ENCODE results near the gene CNTNAP2. TPM values are rescaled to one million over a fixed set of nuclear protein-coding genes. Genes with fewer than 3 reads are reported as not detected.

Gene CNTNAP2
- total and polyA plus RNA-seq, 8 donors, result 0.94 to 42.5 (median 38.6) TPM

DNA sequence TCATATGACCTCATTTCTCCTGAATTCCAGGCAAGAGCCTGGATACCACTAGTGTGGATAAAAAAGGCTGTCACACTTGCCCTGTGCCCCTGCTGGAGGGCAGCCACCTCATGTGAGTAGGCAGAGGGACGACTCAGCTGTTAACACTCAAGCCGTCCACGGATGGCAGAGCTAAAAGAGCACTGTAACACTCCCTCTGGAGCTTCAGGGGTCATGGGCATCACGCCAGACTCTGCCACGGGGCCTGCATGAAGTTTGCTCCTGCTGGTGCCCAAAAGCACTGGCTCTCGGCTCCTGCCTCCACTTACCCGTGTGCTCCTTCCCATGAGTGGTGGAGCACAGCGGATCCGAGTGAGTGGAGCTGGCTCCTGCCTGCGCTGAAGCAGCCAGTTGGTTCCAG, 1554.2 kb downstream of the CNTNAP2 start:
- TF ChIP-seq, protein P1, sequence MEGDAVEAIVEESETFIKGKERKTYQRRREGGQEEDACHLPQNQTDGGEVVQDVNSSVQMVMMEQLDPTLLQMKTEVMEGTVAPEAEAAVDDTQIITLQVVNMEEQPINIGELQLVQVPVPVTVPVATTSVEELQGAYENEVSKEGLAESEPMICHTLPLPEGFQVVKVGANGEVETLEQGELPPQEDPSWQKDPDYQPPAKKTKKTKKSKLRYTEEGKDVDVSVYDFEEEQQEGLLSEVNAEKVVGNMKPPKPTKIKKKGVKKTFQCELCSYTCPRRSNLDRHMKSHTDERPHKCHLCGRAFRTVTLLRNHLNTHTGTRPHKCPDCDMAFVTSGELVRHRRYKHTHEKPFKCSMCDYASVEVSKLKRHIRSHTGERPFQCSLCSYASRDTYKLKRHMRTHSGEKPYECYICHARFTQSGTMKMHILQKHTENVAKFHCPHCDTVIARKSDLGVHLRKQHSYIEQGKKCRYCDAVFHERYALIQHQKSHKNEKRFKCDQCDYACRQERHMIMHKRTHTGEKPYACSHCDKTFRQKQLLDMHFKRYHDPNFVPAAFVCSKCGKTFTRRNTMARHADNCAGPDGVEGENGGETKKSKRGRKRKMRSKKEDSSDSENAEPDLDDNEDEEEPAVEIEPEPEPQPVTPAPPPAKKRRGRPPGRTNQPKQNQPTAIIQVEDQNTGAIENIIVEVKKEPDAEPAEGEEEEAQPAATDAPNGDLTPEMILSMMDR (IDR thresholded peaks at IDR 0.05), result no peak
- Histone ChIP-seq H3K4me3 (no peak overlapping the region), H3K4me1 (no peaks in the 10 kb centered on the region), H3K27ac (no peak overlapping the region), H3K36me3 (no peaks in the 10 kb centered on the region), H3K27me3 (no peaks in the 10 kb centered on the region), H3K9me3 (peaks cover 0 to 6% of the 10 kb centered on the region in 2 donors)
- DNase-seq (no peak), ATAC-seq (no peak)
- intact Hi-C loops (cut with DNase I), result no loop called here

DNA sequence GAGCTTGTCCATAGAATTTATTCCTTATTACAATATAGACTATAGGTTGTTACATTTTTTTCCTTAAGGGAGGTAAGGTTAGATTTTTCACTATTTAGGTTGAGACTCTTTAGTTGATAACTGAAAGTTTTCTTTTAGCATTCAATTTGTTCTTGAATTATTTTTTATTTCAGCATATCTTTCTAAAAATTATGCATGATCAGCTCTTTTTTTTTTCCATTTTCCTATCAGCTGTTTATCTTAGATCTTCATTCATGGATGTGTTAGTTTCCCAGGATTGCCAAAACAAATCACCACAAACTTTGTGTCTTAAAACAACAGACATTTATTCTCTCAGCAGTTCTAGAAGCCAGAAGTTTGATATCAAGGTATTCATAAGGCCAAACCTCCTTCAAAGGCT, 1558.1 kb downstream of the CNTNAP2 start:
- ATAC-seq, result no peak
- peaks cover 0 to 3% of the 10 kb centered on the region in 2 donors for H3K9me3 ChIP-seq
- no peaks in the 10 kb centered on the region for H3K4me1 ChIP-seq
- intact Hi-C loops (cut with DNase I), result no loop called here
- no peak overlapping the region for H3K27ac ChIP-seq
- no peak for DNase-seq
- TF ChIP-seq, protein P1 (IDR thresholded peaks at IDR 0.05), result no peak
- no peaks in the 10 kb centered on the region for H3K36me3 ChIP-seq
- H3K27me3 ChIP-seq, result no peaks in the 10 kb centered on the region
- H3K4me3 ChIP-seq, result no peak overlapping the region

DNA sequence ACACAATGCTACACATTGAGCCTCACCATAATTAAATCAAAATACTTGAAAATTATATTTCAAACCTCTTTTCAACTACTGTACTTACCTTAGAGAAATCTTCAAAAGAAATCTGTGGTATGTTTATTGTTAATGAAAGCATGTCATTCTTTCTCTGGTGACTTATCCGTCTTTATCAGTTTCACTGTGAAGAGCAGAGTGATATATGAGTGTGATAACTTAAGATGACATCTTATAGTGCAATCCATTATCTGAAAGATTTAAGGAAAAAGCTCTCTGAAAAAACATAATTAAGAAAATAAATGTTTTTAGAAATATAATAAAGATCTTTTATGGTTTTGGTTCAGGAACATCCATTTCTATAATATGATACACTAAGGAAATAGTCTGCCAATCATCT, 1562.3 kb downstream of the CNTNAP2 start:
- ATAC-seq, result no peak
- TF ChIP-seq, protein P1 (IDR thresholded peaks at IDR 0.05), result no peak
- Histone ChIP-seq H3K9me3 (no peaks in the 10 kb centered on the region), H3K4me1 (no peaks in the 10 kb centered on the region), H3K27me3 (no peaks in the 10 kb centered on the region), H3K36me3 (no peaks in the 10 kb centered on the region), H3K27ac (no peak overlapping the region), H3K4me3 (no peak overlapping the region)
- DNase-seq, result no peak
- intact Hi-C loops (cut with DNase I), result no loop called here

DNA sequence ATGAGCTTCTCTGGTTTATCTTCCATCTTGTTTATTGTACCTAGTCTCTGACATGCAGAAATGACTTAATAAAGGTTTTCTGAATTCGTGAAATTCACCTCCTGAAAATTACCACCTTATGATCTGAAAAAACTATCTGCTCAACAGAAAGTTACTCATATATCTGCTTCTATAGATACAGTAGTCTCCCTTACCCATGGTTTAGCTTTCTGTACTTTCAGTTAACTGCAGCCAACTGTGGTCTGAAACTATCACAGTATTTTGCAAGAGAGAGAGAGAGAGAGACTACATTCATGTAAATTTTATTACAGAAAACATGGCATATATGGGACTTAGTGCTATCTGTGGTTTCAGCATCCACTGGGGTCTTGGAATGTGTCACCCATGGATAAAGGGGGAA, 1564.9 kb downstream of the CNTNAP2 start:
- TF ChIP-seq, protein P1 (IDR thresholded peaks at IDR 0.05), result no peak
- ATAC-seq, result no peak

DNA sequence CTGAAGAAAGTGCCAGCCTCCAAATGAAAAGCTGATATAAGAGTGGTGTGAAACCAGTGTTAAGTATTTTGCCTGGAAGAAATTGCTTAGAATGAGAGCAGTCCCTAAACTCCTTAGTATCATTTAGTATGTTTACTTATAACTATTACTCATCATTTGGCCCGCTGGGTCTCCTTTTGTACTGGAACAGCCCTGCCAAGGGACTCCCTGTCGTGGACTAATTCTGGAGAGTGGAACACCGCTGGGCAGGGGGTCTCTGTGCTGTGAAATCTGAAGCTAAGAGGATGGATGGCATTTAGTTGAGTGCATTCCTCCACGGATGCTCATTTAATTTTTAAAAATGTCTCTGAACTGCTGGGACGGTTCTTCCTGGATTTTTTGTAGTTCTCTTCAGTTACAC, 1584.1 kb downstream of the CNTNAP2 start:
- ATAC-seq, result peak; percentile 33
- H3K27ac ChIP-seq, result no peak overlapping the region
- no peaks in the 10 kb centered on the region for H3K4me1 ChIP-seq
- no peak overlapping the region for H3K4me3 ChIP-seq
- intact Hi-C loops (cut with DNase I), result no loop called here
- TF ChIP-seq, protein P1 (IDR thresholded peaks at IDR 0.05), result no peak
- no peaks in the 10 kb centered on the region for H3K27me3 ChIP-seq
- H3K9me3 ChIP-seq, result peaks cover 0 to 13% of the 10 kb centered on the region in 2 donors
- DNase-seq, result no peak
- no peaks in the 10 kb centered on the region for H3K36me3 ChIP-seq

More for the DNA sequence above, 1564.9 kb downstream of the CNTNAP2 start:
- H3K4me3 ChIP-seq, result no peak overlapping the region
- H3K9me3 ChIP-seq, result no peaks in the 10 kb centered on the region
- intact Hi-C loops (cut with DNase I), result no loop called here
- H3K27ac ChIP-seq, result no peak overlapping the region
- no peaks in the 10 kb centered on the region for H3K4me1 ChIP-seq
- H3K36me3 ChIP-seq, result no peaks in the 10 kb centered on the region
- no peak for DNase-seq
- no peaks in the 10 kb centered on the region for H3K27me3 ChIP-seq

Measured in left lung (tissue), 10 donors.